IMR-90 (cell line): ENCODE data around the gene ETNK1. TPM values are rescaled to one million over a fixed set of nuclear protein-coding genes. Genes with fewer than 3 reads are reported as not detected.

Experiments used
- ATAC-seq: fragments of 200-7000 bp; cut with Tn5 transposase; 2 replicates; pipeline ENCODE4 v1.9.1; 2020; ENCODE audit warnings: low read depth, mild to moderate bottlenecking, moderate library complexity
- BruUV-seq: library from RNA; stranded (reverse); fragments of 400-500 nt; replicated peaks from 2 replicates; lab custom pipeline; 2021; lab: Mats Ljungman, UMichigan
- CTCF ChIA-PET: fragments of 300-600 bp; formaldehyde crosslinking; extraction: SDS; loops from one replicate; lab custom pipeline; 2021; ENCODE audit warnings: antibody characterized with exemption; lab: Yijun Ruan, JAX
- POLR2A ChIA-PET: fragments of 300-600 bp; sonication (Branson Sonifier 250); formaldehyde crosslinking; loops from one replicate; lab custom pipeline; 2022; ENCODE audit warnings: antibody characterized with exemption; ENCODE audit not compliant: unreplicated experiment; lab: Charles Lee
- DNase-seq: peaks from one replicate; pipeline ENCODE4 v3.0.0; 2013
- H2AFZ ChIP-seq: replicated peaks from 2 replicates; pipeline ENCODE3; 2013; ENCODE audit warnings: low read length, mild to moderate bottlenecking; ENCODE audit not compliant: poor library complexity
- H2AK5ac ChIP-seq: 2 replicates; pipeline ENCODE4 v1.6.1; 2013; ENCODE audit warnings: low read depth, low read length, inconsistent platforms
- H2AK9ac ChIP-seq: replicated peaks from 2 replicates; pipeline ENCODE3; 2013; ENCODE audit warnings: mild to moderate bottlenecking, low read depth, low read length, moderate library complexity; ENCODE audit not compliant: poor library complexity
- H2BK120ac ChIP-seq: 2 replicates; pipeline ENCODE4 v1.6.1; 2013; ENCODE audit warnings: low read depth, low read length, inconsistent platforms
- H2BK15ac ChIP-seq: 3 replicates; pipeline ENCODE4 v1.6.1; 2013; ENCODE audit warnings: low read depth, low read length, inconsistent platforms
- H2BK20ac ChIP-seq: 2 replicates; pipeline ENCODE4 v1.6.1; 2013; ENCODE audit warnings: low read depth, mild to moderate bottlenecking, inconsistent platforms, low read length, moderate library complexity
- H2BK5ac ChIP-seq: 2 replicates; pipeline ENCODE4 v1.6.1; 2013; ENCODE audit warnings: mild to moderate bottlenecking, low read depth, low read length, inconsistent platforms; ENCODE audit not compliant: poor library complexity, severe bottlenecking
- H3K14ac ChIP-seq: replicated peaks from 2 replicates; pipeline ENCODE4 v1.6.1; 2013; ENCODE audit warnings: low read depth, low read length, inconsistent platforms
- H3K18ac ChIP-seq: 2 replicates; pipeline ENCODE4 v1.6.1; 2013; ENCODE audit warnings: low read depth, low read length, control low read depth
- H3K23ac ChIP-seq: 2 replicates; pipeline ENCODE4 v1.6.1; 2013; ENCODE audit warnings: low read depth, low read length, inconsistent platforms
- H3K27ac ChIP-seq: 2 replicates; pipeline ENCODE4 v1.5.1; 2013; ENCODE audit warnings: mild to moderate bottlenecking, control low read depth, low read length; ENCODE audit not compliant: insufficient read depth
- H3K27me3 ChIP-seq: 2 replicates; pipeline ENCODE4 v1.6.1; 2013; ENCODE audit warnings: low read length; ENCODE audit not compliant: control insufficient read depth, insufficient read depth
- H3K36me3 ChIP-seq: 2 replicates; pipeline ENCODE4 v1.6.1; 2013; ENCODE audit warnings: low read length, mixed read lengths; ENCODE audit not compliant: control insufficient read depth, insufficient read depth
- H3K4ac ChIP-seq: 2 replicates; pipeline ENCODE4 v1.6.1; 2013; ENCODE audit warnings: low read depth, low read length, inconsistent platforms
- H3K4me1 ChIP-seq: 2 replicates; pipeline ENCODE4 v1.6.1; 2013; ENCODE audit warnings: low read length, mixed read lengths; ENCODE audit not compliant: control insufficient read depth, insufficient read depth
- H3K4me2 ChIP-seq: 2 replicates; pipeline ENCODE4 v1.6.1; 2013; ENCODE audit warnings: low read depth, mild to moderate bottlenecking, control low read depth, low read length, moderate library complexity
- H3K4me3 ChIP-seq: 2 replicates; pipeline ENCODE4 v1.5.1; 2013; ENCODE audit warnings: low read depth, mild to moderate bottlenecking, control low read depth, low read length, moderate library complexity; ENCODE audit not compliant: insufficient read depth
- H3K56ac ChIP-seq: 2 replicates; pipeline ENCODE4 v1.6.1; 2013; ENCODE audit warnings: low read length, inconsistent platforms; ENCODE audit not compliant: insufficient read depth; ENCODE audit errors: extremely low read depth
- H3K79me1 ChIP-seq, 2 experiments: 2 replicates each; pipeline ENCODE4 v1.6.1; 2013; ENCODE audit warnings: low read length in 2 of 2, inconsistent platforms in 1 of 2, low read depth in 1 of 2
- H3K9ac ChIP-seq: 2 replicates; pipeline ENCODE4 v1.6.1; 2013; ENCODE audit warnings: low read depth, low read length, control low read depth
- H3K9me1 ChIP-seq: 2 replicates; pipeline ENCODE4 v1.6.1; 2013; ENCODE audit warnings: low read length, inconsistent platforms; ENCODE audit not compliant: insufficient read depth
- H3K9me3 ChIP-seq: 2 replicates; pipeline ENCODE4 v1.6.1; 2013; ENCODE audit warnings: low read length; ENCODE audit not compliant: control insufficient read depth, insufficient read depth
- H4K20me1 ChIP-seq: 2 replicates; pipeline ENCODE4 v1.6.1; 2013; ENCODE audit warnings: low read length, inconsistent platforms; ENCODE audit not compliant: insufficient read depth
- H4K5ac ChIP-seq: 2 replicates; pipeline ENCODE4 v1.6.1; 2013; ENCODE audit warnings: mild to moderate bottlenecking, low read depth, low read length, control low read depth
- H4K8ac ChIP-seq, 2 experiments: 2 replicates each; pipeline ENCODE4 v1.6.1; 2013; ENCODE audit warnings: low read depth in 2 of 2, low read length in 2 of 2, control low read depth in 1 of 2, inconsistent platforms in 1 of 2
- H4K91ac ChIP-seq: 2 replicates; pipeline ENCODE4 v1.6.1; 2013; ENCODE audit warnings: low read depth, low read length, inconsistent platforms; ENCODE audit not compliant: insufficient read depth
- CEBPB ChIP-seq: IDR thresholded peaks from 2 replicates; pipeline ENCODE4 v1.6.1; 2012; ENCODE audit warnings: low read depth, low read length, improper control_type of control experiment
- MXI1 ChIP-seq: IDR thresholded peaks from 2 replicates; pipeline ENCODE4 v1.6.1; 2012; ENCODE audit warnings: low read depth, mild to moderate bottlenecking, low read length, moderate library complexity, borderline replicate concordance
- NFE2L2 ChIP-seq: fragments of 150-350 bp; IDR thresholded peaks from 2 replicates; pipeline ENCODE4 v1.6.1; 2016; ENCODE audit warnings: low read depth, mild to moderate bottlenecking, low read length
- WGBS, 2 experiments: methylation state at CpG; one replicate each; pipeline versions ENCODE4 v1.1.5 to v1.1.7; 2013; ENCODE audit warnings: missing lambda C conversion rate in 2 of 2; ENCODE audit not compliant: insufficient read length in 1 of 2; ENCODE audit errors: extremely low coverage in 2 of 2; 5-methylcytosine and 5-hydroxymethylcytosine counted together
- dilution Hi-C: fragments of 300-500 bp; cut with HindIII; formaldehyde crosslinking; loops from one replicate; pipeline ENCODE4 v1.14.3; 2018; ENCODE audit warnings: low sequenced_read_pairs; ENCODE audit not compliant: unreplicated experiment
- in situ Hi-C: fragments of 300-500 bp; cut with MboI; formaldehyde crosslinking; loops from 3 replicates; pipeline ENCODE4 v1.14.3; 2019; ENCODE audit warnings: low sequenced_read_pairs, inconsistent platforms, mixed read lengths
- intact Hi-C: fragments of 100-400 bp; cut with micrococcal nuclease; formaldehyde crosslinking; loops from 2 replicates; pipeline ENCODE4 v1.10.0; 2022
- polyA plus RNA-seq, 3 experiments: library from polyadenylated mRNA; depleted of rRNA; stranded (reverse); fragments of >200 nt; gene quantifications; 2 replicates each; pipeline ENCODE4 v1.2.3, GENCODE V29; 2012; ENCODE audit warnings: low replicate concordance in 1 of 3
- total RNA-seq: library from RNA; depleted of rRNA; stranded (reverse); fragments of >200 nt; gene quantifications from 2 replicates; pipeline ENCODE4 v1.2.3, GENCODE V29; 2012
- TF ChIP-seq, protein P1 (sequence below): fragments of 150-350 bp; IDR thresholded peaks from 2 replicates; pipeline ENCODE4 v1.6.1; 2016; ENCODE audit warnings: low read depth, mild to moderate bottlenecking, low read length, moderate library complexity, borderline replicate concordance

Gene ETNK1
- total and polyA plus RNA-seq, 2 of the 4 experiments (the other 2 are of a cell fraction): 12.8 to 33.3 TPM

DNA sequence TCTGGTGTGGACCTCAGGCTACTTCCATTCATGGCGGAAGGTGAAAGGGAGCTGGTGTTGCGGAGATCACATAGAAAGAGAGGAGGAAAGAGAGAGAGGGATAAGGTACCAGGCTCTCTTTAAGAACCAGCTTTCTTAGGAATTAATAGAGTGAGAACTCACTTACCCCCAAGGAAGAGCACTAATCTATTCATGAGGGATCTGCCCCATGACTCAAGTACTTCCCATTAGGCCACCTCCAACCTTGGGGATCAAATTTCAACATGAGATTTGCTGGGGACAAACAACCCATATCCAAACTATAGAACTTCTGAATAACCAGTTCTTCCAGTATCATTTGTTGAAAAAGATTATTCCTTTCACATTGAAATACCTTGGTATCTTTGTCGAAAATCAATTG lies 46.6 kb upstream of the ETNK1 start:
- H3K27ac ChIP-seq: no peak overlapping the region
- H2AFZ ChIP-seq: no peak overlapping the region
- no peak overlapping the region for H3K18ac ChIP-seq
- no peak overlapping the region for H2BK5ac ChIP-seq
- H2BK120ac ChIP-seq: no peak overlapping the region
- H2BK15ac ChIP-seq: no peak overlapping the region
- H3K79me1 ChIP-seq: no peaks in the 10 kb centered on the region
- H3K9me1 ChIP-seq: no peaks in the 10 kb centered on the region
- H3K27me3 ChIP-seq: no peaks in the 10 kb centered on the region
- H3K56ac ChIP-seq: no peak overlapping the region
- in situ Hi-C loops: no loop called here
- no peak overlapping the region for H4K91ac ChIP-seq
- WGBS, 2 experiments: no CpG with 5 or more reads among the region's 3 CpGs
- DNase-seq (no peak), ATAC-seq (no peak)
- no peak overlapping the region for H3K4me3 ChIP-seq
- H3K9ac ChIP-seq: no peak overlapping the region
- intact Hi-C loops: no loop called here
- no peak overlapping the region for H2AK5ac ChIP-seq
- no TSS peak for BruUV-seq
- H3K36me3 ChIP-seq: no peaks in the 10 kb centered on the region
- H3K23ac ChIP-seq: no peak overlapping the region
- H3K14ac ChIP-seq: no peak overlapping the region
- no peak overlapping the region for H4K5ac ChIP-seq
- H4K8ac ChIP-seq: no peak overlapping the region
- no peak overlapping the region for H3K4me2 ChIP-seq
- H2AK9ac ChIP-seq: no peak overlapping the region
- no peaks in the 10 kb centered on the region for H3K9me3 ChIP-seq
- H4K20me1 ChIP-seq: no peaks in the 10 kb centered on the region
- no peak overlapping the region for H3K4ac ChIP-seq
- H3K4me1 ChIP-seq: no peaks in the 10 kb centered on the region
- TF ChIP-seq MXI1: no peak
- TF ChIP-seq NFE2L2: no peak
- TF ChIP-seq CEBPB: no peak
- TF ChIP-seq, protein P1, sequence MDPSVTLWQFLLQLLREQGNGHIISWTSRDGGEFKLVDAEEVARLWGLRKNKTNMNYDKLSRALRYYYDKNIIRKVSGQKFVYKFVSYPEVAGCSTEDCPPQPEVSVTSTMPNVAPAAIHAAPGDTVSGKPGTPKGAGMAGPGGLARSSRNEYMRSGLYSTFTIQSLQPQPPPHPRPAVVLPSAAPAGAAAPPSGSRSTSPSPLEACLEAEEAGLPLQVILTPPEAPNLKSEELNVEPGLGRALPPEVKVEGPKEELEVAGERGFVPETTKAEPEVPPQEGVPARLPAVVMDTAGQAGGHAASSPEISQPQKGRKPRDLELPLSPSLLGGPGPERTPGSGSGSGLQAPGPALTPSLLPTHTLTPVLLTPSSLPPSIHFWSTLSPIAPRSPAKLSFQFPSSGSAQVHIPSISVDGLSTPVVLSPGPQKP: no peak
- POLR2A ChIA-PET: no interaction called here
- CTCF ChIA-PET: no interaction called here
- no peak overlapping the region for H2BK20ac ChIP-seq
- dilution Hi-C loops: no loop called here
